Measurements from ENCODE around the gene HAUS5.

- TF ChIP-seq CTCF (IDR thresholded peaks at IDR 0.05; ENCODE audit: low read length) (no peak), EZH2 (IDR thresholded peaks at IDR 0.05; ENCODE audit: borderline replicate concordance, low read length) (no peak)
Observed at GRCh38 chr19:35633727-35634440, 21.3 kb downstream of the HAUS5 start.

Measured in OCI-LY1 (cell line).